Hepatic stellate cell (primary cell): Measurements from ENCODE around the gene CMPK1.

Experiments
- DNase-seq: peaks from one replicate; pipeline ENCODE4 v3.0.0; 2011; ENCODE audit warnings: low spot score

The CMPK1 gene

GRCh38 chr1:47396671-47397196, 63.1 kb downstream of the CMPK1 start:
- DNase-seq = no peak

GRCh38 chr1:47399138-47399845, 65.7 kb downstream of the CMPK1 start:
- no peak for DNase-seq

- DNase-seq = no peak
These were observed 66.2 kb downstream of the CMPK1 start for GRCh38 chr1:47399846-47400155.

- DNase-seq = no peak
These were observed 68.2 kb downstream of the CMPK1 start for GRCh38 chr1:47401761-47402160.

- no peak for DNase-seq
These were observed 69.0 kb downstream of the CMPK1 start for GRCh38 chr1:47402591-47402990.

GRCh38 chr1:47403321-47403910, 69.8 kb downstream of the CMPK1 start:
- DNase-seq = no peak

- no peak for DNase-seq
These were observed 72.1 kb downstream of the CMPK1 start for GRCh38 chr1:47405697-47406096.

GRCh38 chr1:47406966-47407365, 73.4 kb downstream of the CMPK1 start:
- DNase-seq = no peak

- no peak for DNase-seq
These were observed 73.9 kb downstream of the CMPK1 start for GRCh38 chr1:47407481-47407880.

- no peak for DNase-seq
These were observed 75.9 kb downstream of the CMPK1 start for GRCh38 chr1:47409311-47410067.

GRCh38 chr1:47410068-47410455, 76.5 kb downstream of the CMPK1 start:
- DNase-seq = no peak

- no peak for DNase-seq
These were observed 77.8 kb downstream of the CMPK1 start for GRCh38 chr1:47411436-47411835.

- no peak for DNase-seq
These were observed 78.8 kb downstream of the CMPK1 start for GRCh38 chr1:47412437-47412836.

- no peak for DNase-seq
These were observed 82.2 kb downstream of the CMPK1 start, which contains the start of gene FOXE3 for GRCh38 chr1:47415728-47416318. Gene FOXE3, plus strand, starts transcription at chr1:47416285. Its CDS starts 31 bp downstream, at chr1:47416316.

- no peak for DNase-seq
These were observed 83.0 kb downstream of the CMPK1 start for GRCh38 chr1:47416319-47417169.

- DNase-seq = no peak
These were observed 83.8 kb downstream of the CMPK1 start for GRCh38 chr1:47417170-47418044.

- no peak for DNase-seq
These were observed 84.5 kb downstream of the CMPK1 start for GRCh38 chr1:47418122-47418521.

- no peak for DNase-seq
These were observed 85.2 kb downstream of the CMPK1 start for GRCh38 chr1:47418681-47419325.

GRCh38 chr1:47420547-47420946, 87.0 kb downstream of the CMPK1 start:
- DNase-seq = no peak

GRCh38 chr1:47423872-47424271, 90.3 kb downstream of the CMPK1 start:
- no peak for DNase-seq
